Stimulated activated CD8-positive, alpha-beta memory T cell treated with anti-CD3 and anti-CD28 coated beads, Interleukin-7, amount 100 ng/mL, for 24 hours (primary cell): ENCODE measurements around the gene ATP2A3.
"Not testable (repeated sequence)": the region's sequence is repeated elsewhere in the genome, so short reads cannot be mapped to it uniquely, and the experiment has no call there.

ENCODE experiments used
- DNase-seq: peaks from one replicate; pipeline ENCODE4 v3.0.0-alpha.2; 2020; ENCODE audit warnings: low read depth

Gene ATP2A3

GRCh38 chr17:3991699-3992098 is 27.5 kb upstream of the ATP2A3 start:
- not testable (repeated sequence) for DNase-seq

- DNase-seq, result no peak
These were observed 26.3 kb upstream of the ATP2A3 start for GRCh38 chr17:3990386-3991127.

- DNase-seq, result no peak
These were observed 25.0 kb upstream of the ATP2A3 start for GRCh38 chr17:3989041-3989886.

GRCh38 chr17:3988297-3989040 is 24.2 kb upstream of the ATP2A3 start:
- no peak for DNase-seq

GRCh38 chr17:3986939-3987335 is 22.7 kb upstream of the ATP2A3 start:
- no peak for DNase-seq

GRCh38 chr17:3986270-3986938 is 22.2 kb upstream of the ATP2A3 start:
- DNase-seq, result no peak

- no peak for DNase-seq
These were observed 21.6 kb upstream of the ATP2A3 start for GRCh38 chr17:3985846-3986245.

GRCh38 chr17:3983606-3984484 is 19.6 kb upstream of the ATP2A3 start:
- DNase-seq, result no peak

- no peak for DNase-seq
These were observed 18.3 kb upstream of the ATP2A3 start for GRCh38 chr17:3982541-3983017.

GRCh38 chr17:3982113-3982512 is 17.9 kb upstream of the ATP2A3 start:
- DNase-seq, result no peak

GRCh38 chr17:3981455-3981854 is 17.2 kb upstream of the ATP2A3 start:
- no peak for DNase-seq

- no peak for DNase-seq
These were observed 16.3 kb upstream of the ATP2A3 start for GRCh38 chr17:3980381-3981014.

GRCh38 chr17:3979290-3979611 is 15.0 kb upstream of the ATP2A3 start:
- DNase-seq, result no peak

- no peak for DNase-seq
These were observed 14.4 kb upstream of the ATP2A3 start for GRCh38 chr17:3978421-3979289.

GRCh38 chr17:3977387-3977786 is 13.2 kb upstream of the ATP2A3 start:
- no peak for DNase-seq

GRCh38 chr17:3976675-3977171 is 12.5 kb upstream of the ATP2A3 start:
- no peak for DNase-seq

- no peak for DNase-seq
These were observed 10.7 kb upstream of the ATP2A3 start for GRCh38 chr17:3974980-3975379.

GRCh38 chr17:3974138-3974687 is 10.0 kb upstream of the ATP2A3 start:
- DNase-seq, result no peak

- no peak for DNase-seq
These were observed 9.4 kb upstream of the ATP2A3 start for GRCh38 chr17:3973495-3974137.
